Choroid plexus epithelial cell (primary cell): ENCODE results near the gene ACTL6B.

Source experiments
- DNase-seq: peaks from one replicate; pipeline ENCODE4 v3.0.0-alpha.2; 2010; ENCODE audit warnings: low read depth
- H3K4me3 ChIP-seq: 2 replicates; pipeline ENCODE4 v1.5.1; 2011; ENCODE audit warnings: low read depth, mild to moderate bottlenecking, control low read depth, low read length, moderate library complexity
- TF ChIP-seq, protein P1 (sequence below): conservative IDR thresholded peaks from 2 replicates; pipeline ENCODE4 v1.5.1; 2011; ENCODE audit warnings: low read depth, mild to moderate bottlenecking, control low read depth, inconsistent platforms, low read length, moderate library complexity

Gene ACTL6B

GRCh38 chr7:100614308-100614861 lies 41.9 kb downstream of the ACTL6B start:
- no peak overlapping the region for H3K4me3 ChIP-seq
- TF ChIP-seq, protein P1, sequence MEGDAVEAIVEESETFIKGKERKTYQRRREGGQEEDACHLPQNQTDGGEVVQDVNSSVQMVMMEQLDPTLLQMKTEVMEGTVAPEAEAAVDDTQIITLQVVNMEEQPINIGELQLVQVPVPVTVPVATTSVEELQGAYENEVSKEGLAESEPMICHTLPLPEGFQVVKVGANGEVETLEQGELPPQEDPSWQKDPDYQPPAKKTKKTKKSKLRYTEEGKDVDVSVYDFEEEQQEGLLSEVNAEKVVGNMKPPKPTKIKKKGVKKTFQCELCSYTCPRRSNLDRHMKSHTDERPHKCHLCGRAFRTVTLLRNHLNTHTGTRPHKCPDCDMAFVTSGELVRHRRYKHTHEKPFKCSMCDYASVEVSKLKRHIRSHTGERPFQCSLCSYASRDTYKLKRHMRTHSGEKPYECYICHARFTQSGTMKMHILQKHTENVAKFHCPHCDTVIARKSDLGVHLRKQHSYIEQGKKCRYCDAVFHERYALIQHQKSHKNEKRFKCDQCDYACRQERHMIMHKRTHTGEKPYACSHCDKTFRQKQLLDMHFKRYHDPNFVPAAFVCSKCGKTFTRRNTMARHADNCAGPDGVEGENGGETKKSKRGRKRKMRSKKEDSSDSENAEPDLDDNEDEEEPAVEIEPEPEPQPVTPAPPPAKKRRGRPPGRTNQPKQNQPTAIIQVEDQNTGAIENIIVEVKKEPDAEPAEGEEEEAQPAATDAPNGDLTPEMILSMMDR = no peak
- DNase-seq = no peak

DNA sequence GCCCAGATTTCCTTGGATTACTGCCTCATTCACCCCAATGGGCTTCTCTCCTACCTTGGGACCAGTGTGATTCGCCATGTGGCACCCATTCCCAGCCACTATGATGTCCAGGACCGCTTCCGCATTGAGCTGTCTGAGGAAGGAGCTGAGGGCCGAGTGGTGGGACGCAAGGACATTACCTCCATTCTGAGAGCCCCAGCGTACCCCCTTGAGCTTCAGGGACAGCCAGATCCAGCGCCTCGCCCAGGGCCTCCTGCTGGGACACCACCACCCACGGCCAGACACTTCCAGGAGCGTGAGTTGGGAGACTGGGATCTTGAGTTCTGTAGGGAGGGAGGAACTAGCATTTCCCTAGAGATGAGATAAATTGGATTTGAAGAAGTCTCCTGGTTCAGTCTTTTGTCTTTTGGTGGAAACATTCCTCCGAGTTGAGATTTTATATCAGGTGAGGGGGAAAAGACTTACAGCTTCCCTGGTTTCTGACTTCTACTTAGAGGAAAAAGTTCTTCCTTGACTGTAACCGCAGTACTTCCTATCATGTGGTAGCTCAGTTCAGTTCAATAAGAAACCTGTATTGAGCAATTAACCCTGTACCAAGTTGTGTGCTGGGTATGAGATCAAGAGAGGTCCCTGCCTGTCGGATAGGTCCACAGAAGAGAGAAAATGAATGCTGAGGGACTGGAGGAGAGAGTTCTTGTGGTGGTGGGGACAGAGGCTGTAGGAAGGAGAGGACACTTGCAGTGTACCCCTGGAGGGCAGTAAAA lies 42.7 kb downstream of the ACTL6B start:
- no peak for DNase-seq
- TF ChIP-seq, protein P1 = no peak
- peak overlapping the region; percentile 82 for H3K4me3 ChIP-seq

DNA sequence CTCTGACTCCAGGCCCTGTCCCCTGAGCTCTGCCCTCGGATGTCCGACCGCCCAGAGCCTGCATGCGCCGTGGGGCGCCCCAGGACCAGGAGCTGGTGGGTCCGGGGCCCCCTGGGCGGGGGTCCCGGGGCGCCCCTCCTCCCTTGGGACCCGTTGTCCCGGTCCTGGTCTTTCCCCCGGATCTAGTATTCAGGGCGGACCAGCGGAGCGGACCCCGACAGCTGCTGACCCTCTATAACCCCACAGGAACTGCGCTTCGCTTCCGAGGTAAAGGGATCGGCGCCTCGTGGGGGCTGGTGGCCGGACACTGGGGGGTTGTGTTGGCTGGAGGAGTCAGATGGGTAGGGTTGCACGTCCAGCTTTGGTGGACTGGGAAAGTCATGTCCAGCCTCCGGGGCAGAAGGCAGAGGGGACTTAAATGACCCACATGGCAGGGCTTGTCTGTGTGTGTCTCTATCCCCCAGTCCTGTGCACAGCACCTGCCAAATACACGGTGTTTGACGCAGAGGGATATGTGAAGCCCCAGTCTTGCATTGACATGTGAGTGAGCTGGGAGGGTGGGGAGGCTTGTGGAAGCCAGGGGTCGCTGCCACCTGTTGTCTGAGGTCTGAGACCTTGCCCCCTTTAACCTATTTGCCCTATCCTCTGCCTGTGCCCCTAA lies 43.4 kb downstream of the ACTL6B start:
- TF ChIP-seq, protein P1 = peak; percentile 8
- peak overlapping the region; percentile 82 for H3K4me3 ChIP-seq
- no peak for DNase-seq

DNA sequence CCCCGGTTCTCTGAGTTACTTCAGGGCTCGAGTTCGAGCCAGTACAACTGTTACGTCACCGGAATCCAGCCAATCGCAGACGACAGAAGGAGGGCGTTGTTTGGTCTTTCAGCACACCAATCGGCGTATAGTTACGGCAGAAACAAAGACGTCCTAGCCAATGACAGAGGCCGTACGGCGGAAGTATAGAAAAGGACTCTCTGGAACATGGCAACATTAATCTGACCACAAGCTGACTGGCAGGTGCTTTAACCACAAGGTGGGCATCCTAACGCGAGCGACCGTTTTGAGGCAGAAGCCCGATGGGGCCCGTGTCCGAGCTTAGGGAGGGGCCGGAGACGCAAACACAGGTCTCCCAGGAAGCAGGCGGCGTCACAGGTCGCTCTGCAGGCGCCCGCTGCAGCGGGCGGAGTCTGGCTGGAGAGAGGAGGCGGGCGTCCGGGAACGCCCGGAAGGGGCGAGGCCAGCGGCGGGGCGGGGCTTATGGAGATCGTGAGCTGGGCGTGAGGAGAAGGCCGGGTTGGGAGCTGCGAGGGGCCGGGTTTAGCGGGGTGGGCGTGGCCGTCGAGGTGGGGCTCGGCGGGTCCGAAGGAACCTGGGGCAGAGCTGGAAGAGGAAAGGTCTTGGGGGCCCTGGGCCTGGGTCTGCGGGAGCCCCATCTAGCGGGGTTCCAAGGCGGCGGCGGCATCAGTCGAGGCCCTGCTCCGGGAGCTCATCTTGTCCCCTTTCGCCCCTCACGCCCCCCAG lies 44.1 kb downstream of the ACTL6B start, which contains the start of gene MOSPD3:
MOSPD3 (plus strand) TSS at position 558 of the 747 bp plus-strand sequence. CDS start 252 bp downstream, outside the sequence.
- DNase-seq = peak; percentile 100
- TF ChIP-seq, protein P1 = no peak

DNA sequence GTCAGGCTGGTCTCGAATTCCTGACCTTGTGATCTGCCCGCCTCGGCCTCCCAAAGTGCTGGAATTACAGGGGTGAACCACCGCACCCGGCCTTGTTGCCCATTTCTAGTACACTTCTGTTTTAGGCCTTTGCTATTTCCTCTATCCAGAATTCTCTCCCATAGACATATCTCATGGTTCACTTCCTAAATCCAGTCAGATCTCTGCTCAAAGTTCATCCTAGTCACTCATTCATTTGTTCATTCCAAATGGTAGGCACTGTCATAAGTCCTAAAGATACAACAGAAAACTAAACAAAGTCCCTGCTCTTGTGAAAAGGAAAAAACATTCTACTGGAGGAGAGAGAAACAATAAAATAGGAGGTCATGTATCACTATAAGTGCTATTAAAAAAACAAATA lies 46.3 kb downstream of the ACTL6B start:
- no peak for DNase-seq
- TF ChIP-seq, protein P1 = no peak

More for the DNA sequence above, 44.1 kb downstream of the ACTL6B start, which contains the start of gene MOSPD3:
- H3K4me3 ChIP-seq = peak within 1 kb of the TSS; percentile 82

GRCh38 chr7:100607111-100607510 lies 49.1 kb downstream of the ACTL6B start:
- TF ChIP-seq, protein P1 = no peak
- no peak overlapping the region for H3K4me3 ChIP-seq
- DNase-seq = no peak

More for the DNA sequence above, 46.3 kb downstream of the ACTL6B start:
- no peak overlapping the region for H3K4me3 ChIP-seq
